HepG2 (cell line): ENCODE results near the gene CEP19. TPM values are rescaled to one million over a fixed set of nuclear protein-coding genes. Genes with fewer than 3 reads are reported as not detected.

ENCODE experiments used
- CCAR2 ChIP-seq: fragments of 200-400 bp; formaldehyde crosslinking; optimal IDR thresholded peaks from 2 replicates; pipeline ENCODE3; 2018; ENCODE audit warnings: low read depth, mild to moderate bottlenecking, low read length, moderate library complexity
- DPF2 ChIP-seq: sonication (generic); formaldehyde crosslinking; IDR thresholded peaks from 2 replicates; pipeline ENCODE4 v1.4.0; 2020; ENCODE audit warnings: mild to moderate bottlenecking, low read depth, missing genetic modification reagents, borderline replicate concordance
- EP300 ChIP-seq, 3 experiments: sonication (generic) in 1 of 3; formaldehyde crosslinking in 1 of 3; IDR thresholded peaks; 2 replicates each; pipeline versions ENCODE4 v1.5.1 to v1.6.1; 2011 to 2020; ENCODE audit warnings: low read depth in 2 of 3, low read length in 2 of 3, borderline replicate concordance in 1 of 3, improper control_type of control experiment in 1 of 3, mild to moderate bottlenecking in 1 of 3, missing genetic modification reagents in 1 of 3, moderate library complexity in 1 of 3
- HOXA9 ChIP-seq: sonication (generic); formaldehyde crosslinking; IDR thresholded peaks from 2 replicates; pipeline ENCODE4 v1.8.1; 2022; ENCODE audit warnings: missing genetic modification reagents, mild to moderate bottlenecking, moderate library complexity, borderline replicate concordance
- MIER3 ChIP-seq: IDR thresholded peaks from 2 replicates; pipeline ENCODE4 v1.6.1; 2016; ENCODE audit warnings: missing compliant biosample characterization, borderline replicate concordance
- MTF2 ChIP-seq: sonication (generic); formaldehyde crosslinking; IDR thresholded peaks from 2 replicates; pipeline ENCODE4 v1.5.0; 2020; ENCODE audit warnings: missing genetic modification reagents, borderline replicate concordance
- RAD51 ChIP-seq: fragments of 450-650 bp; IDR thresholded peaks from 2 replicates; pipeline ENCODE4 v1.6.1; 2016; ENCODE audit warnings: borderline replicate concordance
- SIX4 ChIP-seq: sonication (generic); formaldehyde crosslinking; IDR thresholded peaks from 2 replicates; pipeline ENCODE4 v1.4.0; 2020; ENCODE audit warnings: missing genetic modification reagents
- SP2 ChIP-seq: sonication (generic); formaldehyde crosslinking; IDR thresholded peaks from 2 replicates; pipeline ENCODE4 v1.5.1; 2020; ENCODE audit warnings: mild to moderate bottlenecking, missing genetic modification reagents
- ZKSCAN1 ChIP-seq: fragments of 150-350 bp; IDR thresholded peaks from 2 replicates; pipeline ENCODE4 v1.6.1; 2014; ENCODE audit warnings: low read length
- ZNF253 ChIP-seq: sonication (generic); formaldehyde crosslinking; IDR thresholded peaks from 2 replicates; pipeline ENCODE4 v1.8.0; 2022; ENCODE audit warnings: mild to moderate bottlenecking, missing genetic modification reagents, borderline replicate concordance
- ZNF256 ChIP-seq: sonication (generic); formaldehyde crosslinking; conservative IDR thresholded peaks from 2 replicates; pipeline ENCODE4 v1.4.0; 2020; ENCODE audit warnings: missing genetic modification reagents
- ZNF263 ChIP-seq: sonication (generic); formaldehyde crosslinking; IDR thresholded peaks from 2 replicates; pipeline ENCODE4 v1.4.0; 2020; ENCODE audit warnings: missing genetic modification reagents
- ZNF431 ChIP-seq: sonication (generic); formaldehyde crosslinking; IDR thresholded peaks from 2 replicates; pipeline ENCODE4 v1.9.0; 2022; ENCODE audit warnings: missing genetic modification reagents, low read depth, mild to moderate bottlenecking, borderline replicate concordance
- ZNF44 ChIP-seq: sonication (generic); formaldehyde crosslinking; IDR thresholded peaks from 2 replicates; pipeline ENCODE4 v1.5.1; 2020; ENCODE audit warnings: mild to moderate bottlenecking, missing genetic modification reagents
- ZNF460 ChIP-seq: sonication (generic); formaldehyde crosslinking; IDR thresholded peaks from 2 replicates; pipeline ENCODE4 v1.5.1; 2020; ENCODE audit warnings: missing genetic modification reagents, mild to moderate bottlenecking, borderline replicate concordance
- ZNF660 ChIP-seq: sonication (generic); formaldehyde crosslinking; IDR thresholded peaks from 2 replicates; pipeline ENCODE4 v1.5.1; 2020; ENCODE audit warnings: mild to moderate bottlenecking, low read depth, missing genetic modification reagents, borderline replicate concordance
- polyA plus RNA-seq, 8 experiments: library from polyadenylated mRNA; depleted of rRNA in 3 of 8; stranded (reverse) in 7 of 8; unstranded in 1 of 8; fragments of >200 nt; fragmentation: Illumina TruSeq in 4 of 8; extraction: Trizol in 4 of 8; gene quantifications; 2 replicates each; pipeline versions ENCODE4 v1.2.1 to v1.2.3, GENCODE V29; 2011 to 2016; ENCODE audit warnings: low read depth in 4 of 8, missing spikeins in 1 of 8, mixed read lengths in 1 of 8; ENCODE audit not compliant: insufficient read depth in 1 of 8
- total RNA-seq, 5 experiments: library from RNA; depleted of rRNA; stranded (reverse); fragments of >200 nt; fragmentation: Illumina TruSeq; extraction: Trizol; gene quantifications; 2 replicates each; pipeline ENCODE4 v1.2.3, GENCODE V29; 2016; ENCODE audit warnings: low read depth in 1 of 5
- TF ChIP-seq, protein P1 (sequence below): sonication (generic); formaldehyde crosslinking; IDR thresholded peaks from 2 replicates; pipeline ENCODE4 v1.8.0; 2022; ENCODE audit warnings: mild to moderate bottlenecking, missing genetic modification reagents, moderate library complexity
- TF ChIP-seq, protein P2 (sequence below): sonication (generic); formaldehyde crosslinking; IDR thresholded peaks from 2 replicates; pipeline ENCODE4 v1.4.0; 2020; ENCODE audit warnings: missing genetic modification reagents
- TF ChIP-seq, protein P3 (sequence below): sonication (generic); formaldehyde crosslinking; IDR thresholded peaks from 2 replicates; pipeline ENCODE4 v1.4.0; 2020; ENCODE audit warnings: missing genetic modification reagents, mild to moderate bottlenecking, borderline replicate concordance
- TF ChIP-seq, protein P4 (sequence below): sonication (generic); formaldehyde crosslinking; IDR thresholded peaks from 2 replicates; pipeline ENCODE4 v1.5.0; 2020; ENCODE audit warnings: missing genetic modification reagents

Gene CEP19
- total and polyA plus RNA-seq, 2 of the 13 experiments (the other 11 are each of a cell fraction or from before 2014, with no cell fraction given): 0.48 to 1.2 TPM

GRCh38 chr3:196754091-196754981 lies 42.3 kb upstream of the CEP19 start (continued):
- TF ChIP-seq SP2 (CRISPR knock-in tag) (no peak), ZKSCAN1 (no peak), CCAR2 (no peak), EP300 (IDR thresholded peaks at IDR 0.05; ENCODE audit: low read depth in 2 of 2, low read length in 2 of 2) (no peak), EP300 (CRISPR knock-in tag; IDR thresholded peaks at IDR 0.05; ENCODE audit: borderline replicate concordance) (peak; percentile 61), ZNF253 (CRISPR knock-in tag) (no peak), MTF2 (CRISPR knock-in tag) (no peak), MIER3 (CRISPR knock-in tag) (no peak), RAD51 (no peak), ZNF660 (CRISPR knock-in tag) (no peak), ZNF44 (CRISPR knock-in tag) (no peak), HOXA9 (CRISPR knock-in tag) (no peak), ZNF431 (no peak), ZNF256 (no peak), ZNF460 (CRISPR knock-in tag) (no peak), DPF2 (CRISPR knock-in tag) (no peak), SIX4 (CRISPR knock-in tag) (no peak), ZNF263 (no peak)
- TF ChIP-seq, protein P1, sequence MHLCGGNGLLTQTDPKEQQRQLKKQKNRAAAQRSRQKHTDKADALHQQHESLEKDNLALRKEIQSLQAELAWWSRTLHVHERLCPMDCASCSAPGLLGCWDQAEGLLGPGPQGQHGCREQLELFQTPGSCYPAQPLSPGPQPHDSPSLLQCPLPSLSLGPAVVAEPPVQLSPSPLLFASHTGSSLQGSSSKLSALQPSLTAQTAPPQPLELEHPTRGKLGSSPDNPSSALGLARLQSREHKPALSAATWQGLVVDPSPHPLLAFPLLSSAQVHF (CRISPR knock-in tag): no peak
- TF ChIP-seq, protein P2, sequence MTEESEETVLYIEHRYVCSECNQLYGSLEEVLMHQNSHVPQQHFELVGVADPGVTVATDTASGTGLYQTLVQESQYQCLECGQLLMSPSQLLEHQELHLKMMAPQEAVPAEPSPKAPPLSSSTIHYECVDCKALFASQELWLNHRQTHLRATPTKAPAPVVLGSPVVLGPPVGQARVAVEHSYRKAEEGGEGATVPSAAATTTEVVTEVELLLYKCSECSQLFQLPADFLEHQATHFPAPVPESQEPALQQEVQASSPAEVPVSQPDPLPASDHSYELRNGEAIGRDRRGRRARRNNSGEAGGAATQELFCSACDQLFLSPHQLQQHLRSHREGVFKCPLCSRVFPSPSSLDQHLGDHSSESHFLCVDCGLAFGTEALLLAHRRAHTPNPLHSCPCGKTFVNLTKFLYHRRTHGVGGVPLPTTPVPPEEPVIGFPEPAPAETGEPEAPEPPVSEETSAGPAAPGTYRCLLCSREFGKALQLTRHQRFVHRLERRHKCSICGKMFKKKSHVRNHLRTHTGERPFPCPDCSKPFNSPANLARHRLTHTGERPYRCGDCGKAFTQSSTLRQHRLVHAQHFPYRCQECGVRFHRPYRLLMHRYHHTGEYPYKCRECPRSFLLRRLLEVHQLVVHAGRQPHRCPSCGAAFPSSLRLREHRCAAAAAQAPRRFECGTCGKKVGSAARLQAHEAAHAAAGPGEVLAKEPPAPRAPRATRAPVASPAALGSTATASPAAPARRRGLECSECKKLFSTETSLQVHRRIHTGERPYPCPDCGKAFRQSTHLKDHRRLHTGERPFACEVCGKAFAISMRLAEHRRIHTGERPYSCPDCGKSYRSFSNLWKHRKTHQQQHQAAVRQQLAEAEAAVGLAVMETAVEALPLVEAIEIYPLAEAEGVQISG: no peak
- TF ChIP-seq, protein P3, sequence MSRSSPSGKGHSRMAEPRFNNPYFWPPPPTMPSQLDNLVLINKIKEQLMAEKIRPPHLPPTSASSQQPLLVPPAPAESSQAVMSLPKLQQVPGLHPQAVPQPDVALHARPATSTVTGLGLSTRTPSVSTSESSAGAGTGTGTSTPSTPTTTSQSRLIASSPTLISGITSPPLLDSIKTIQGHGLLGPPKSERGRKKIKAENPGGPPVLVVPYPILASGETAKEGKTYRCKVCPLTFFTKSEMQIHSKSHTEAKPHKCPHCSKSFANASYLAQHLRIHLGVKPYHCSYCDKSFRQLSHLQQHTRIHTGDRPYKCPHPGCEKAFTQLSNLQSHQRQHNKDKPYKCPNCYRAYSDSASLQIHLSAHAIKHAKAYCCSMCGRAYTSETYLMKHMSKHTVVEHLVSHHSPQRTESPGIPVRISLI (CRISPR knock-in tag): no peak
- TF ChIP-seq, protein P4, sequence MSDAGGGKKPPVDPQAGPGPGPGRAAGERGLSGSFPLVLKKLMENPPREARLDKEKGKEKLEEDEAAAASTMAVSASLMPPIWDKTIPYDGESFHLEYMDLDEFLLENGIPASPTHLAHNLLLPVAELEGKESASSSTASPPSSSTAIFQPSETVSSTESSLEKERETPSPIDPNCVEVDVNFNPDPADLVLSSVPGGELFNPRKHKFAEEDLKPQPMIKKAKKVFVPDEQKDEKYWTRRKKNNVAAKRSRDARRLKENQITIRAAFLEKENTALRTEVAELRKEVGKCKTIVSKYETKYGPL: no peak
